Superior temporal gyrus (tissue), 1 donor: ENCODE data around the gene CELSR3.

Experiments used
- DNase-seq: peaks from one replicate; pipeline ENCODE4 v3.0.0-alpha.2; 2016; ENCODE audit errors: extremely low spot score

CELSR3 gene

GRCh38 chr3:48662753-48663488, at the start of gene CELSR3:
CELSR3 (minus strand) TSS chr3:48662886; CDS start chr3:48662634, 252 bp downstream.
- DNase-seq, result peak; percentile 91

GRCh38 chr3:48711727-48712126, 49.0 kb upstream of the CELSR3 start:
- DNase-seq, result no peak

- DNase-seq, result no peak
Observed at GRCh38 chr3:48709051-48709461, 46.4 kb upstream of the CELSR3 start.

GRCh38 chr3:48708481-48708889, 45.8 kb upstream of the CELSR3 start:
- DNase-seq, result no peak

- no peak for DNase-seq
Observed at GRCh38 chr3:48707157-48707556, 44.5 kb upstream of the CELSR3 start.

GRCh38 chr3:48702320-48702920, 39.7 kb upstream of the CELSR3 start:
- no peak for DNase-seq

GRCh38 chr3:48700731-48701405, 38.2 kb upstream of the CELSR3 start:
- DNase-seq, result no peak

- no peak for DNase-seq
Observed at GRCh38 chr3:48698891-48699290, 36.2 kb upstream of the CELSR3 start.

- no peak for DNase-seq
Observed at GRCh38 chr3:48697952-48698351, 35.3 kb upstream of the CELSR3 start.

GRCh38 chr3:48696601-48697000, 33.9 kb upstream of the CELSR3 start:
- DNase-seq, result no peak

GRCh38 chr3:48696156-48696555, 33.5 kb upstream of the CELSR3 start:
- DNase-seq, result no peak

- peak; percentile 30 for DNase-seq
Observed at GRCh38 chr3:48695393-48695753, 32.7 kb upstream of the CELSR3 start.

GRCh38 chr3:48694610-48695392, 32.1 kb upstream of the CELSR3 start:
- peak; percentile 81 for DNase-seq

GRCh38 chr3:48693826-48694225, 31.1 kb upstream of the CELSR3 start:
- DNase-seq, result no peak

GRCh38 chr3:48692551-48692950, 29.9 kb upstream of the CELSR3 start:
- DNase-seq, result peak; percentile 72

- DNase-seq, result no peak
Observed at GRCh38 chr3:48690846-48691458, 28.3 kb upstream of the CELSR3 start.

GRCh38 chr3:48689384-48689783, 26.7 kb upstream of the CELSR3 start:
- DNase-seq, result no peak

GRCh38 chr3:48688737-48689075, 26.0 kb upstream of the CELSR3 start:
- no peak for DNase-seq

GRCh38 chr3:48688032-48688736, 25.5 kb upstream of the CELSR3 start:
- DNase-seq, result no peak

- DNase-seq, result no peak
Observed at GRCh38 chr3:48687220-48687678, 24.6 kb upstream of the CELSR3 start.
